ENCODE measurements around the gene ERP44. TPM values are rescaled to one million over a fixed set of nuclear protein-coding genes. Genes with fewer than 3 reads are reported as not detected.
"Not testable (repeated sequence)": the region's sequence is repeated elsewhere in the genome, so short reads cannot be mapped to it uniquely, and the experiment has no call there.

ERP44 gene
- polyA plus RNA-seq (ENCODE audit: insufficient read length) = 17.5 TPM

- DNase-seq (ENCODE audit: low read depth) = peak; percentile 97
Observed at GRCh38 chr9:100098887-100099721, at the start of gene ERP44, which contains the start of gene INVS. TSS of gene ERP44 (minus strand) at chr9:100099000. CDS start at chr9:100098840, 160 bp downstream. TSS of gene INVS (plus strand) at chr9:100099243. CDS start at chr9:100104522, 5,279 bp downstream.

- not testable (repeated sequence) for DNase-seq (ENCODE audit: low read depth)
Observed at GRCh38 chr9:100145976-100146375, 47.2 kb upstream of the ERP44 start.

- not testable (repeated sequence) for DNase-seq (ENCODE audit: low read depth)
Observed at GRCh38 chr9:100145167-100145934, 46.6 kb upstream of the ERP44 start.

GRCh38 chr9:100141862-100142261, 43.1 kb upstream of the ERP44 start:
- not testable (repeated sequence) for DNase-seq (ENCODE audit: low read depth)

- DNase-seq (ENCODE audit: low read depth) = not testable (repeated sequence)
Observed at GRCh38 chr9:100140303-100140702, 41.5 kb upstream of the ERP44 start.

GRCh38 chr9:100136799-100137198, 38.0 kb upstream of the ERP44 start:
- DNase-seq (ENCODE audit: low read depth) = not testable (repeated sequence)

- DNase-seq (ENCODE audit: low read depth) = no peak
Observed at GRCh38 chr9:100134731-100135130, 35.9 kb upstream of the ERP44 start.

GRCh38 chr9:100131875-100132430, 33.2 kb upstream of the ERP44 start:
- no peak for DNase-seq (ENCODE audit: low read depth)

- peak; percentile 78 for DNase-seq (ENCODE audit: low read depth)
Observed at GRCh38 chr9:100131216-100131615, 32.4 kb upstream of the ERP44 start.

GRCh38 chr9:100129772-100130171, 31.0 kb upstream of the ERP44 start:
- no peak for DNase-seq (ENCODE audit: low read depth)

GRCh38 chr9:100126423-100126822, 27.6 kb upstream of the ERP44 start:
- DNase-seq (ENCODE audit: low read depth) = no peak

- DNase-seq (ENCODE audit: low read depth) = no peak
Observed at GRCh38 chr9:100125910-100126309, 27.1 kb upstream of the ERP44 start.

- DNase-seq (ENCODE audit: low read depth) = no peak
Observed at GRCh38 chr9:100125236-100125635, 26.4 kb upstream of the ERP44 start.

GRCh38 chr9:100120286-100120685, 21.5 kb upstream of the ERP44 start:
- DNase-seq (ENCODE audit: low read depth) = no peak

GRCh38 chr9:100117316-100117715, 18.5 kb upstream of the ERP44 start:
- DNase-seq (ENCODE audit: low read depth) = no peak

GRCh38 chr9:100112677-100113336, 14.0 kb upstream of the ERP44 start:
- DNase-seq (ENCODE audit: low read depth) = no peak

- DNase-seq (ENCODE audit: low read depth) = no peak
Observed at GRCh38 chr9:100111235-100111634, 12.4 kb upstream of the ERP44 start.

- DNase-seq (ENCODE audit: low read depth) = no peak
Observed at GRCh38 chr9:100108559-100108958, 9.8 kb upstream of the ERP44 start.

- DNase-seq (ENCODE audit: low read depth) = no peak
Observed at GRCh38 chr9:100106616-100107015, 7.8 kb upstream of the ERP44 start.

- no peak for DNase-seq (ENCODE audit: low read depth)
Observed at GRCh38 chr9:100105861-100106260, 7.1 kb upstream of the ERP44 start.

- DNase-seq (ENCODE audit: low read depth) = no peak
Observed at GRCh38 chr9:100104314-100104713, 5.5 kb upstream of the ERP44 start.

GRCh38 chr9:100101608-100102007, 2.8 kb upstream of the ERP44 start:
- no peak for DNase-seq (ENCODE audit: low read depth)
